NCI-H2196 treated with DMSO at 0.1 percent for 48 hours (cell line): ENCODE results near the gene SMCO2.

ENCODE experiments used
- DNase-seq: peaks from one replicate; lab custom pipeline; 2025; ENCODE audit not compliant: unreplicated experiment; lab: John Stamatoyannopoulos, UW

The SMCO2 gene

GRCh38 chr12:27451036-27451825 lies 4.7 kb downstream of the SMCO2 start:
- no peak for DNase-seq

- no peak for DNase-seq
These were observed 6.9 kb downstream of the SMCO2 start for GRCh38 chr12:27453421-27453820.

- no peak for DNase-seq
These were observed 9.1 kb downstream of the SMCO2 start for GRCh38 chr12:27455589-27455988.

GRCh38 chr12:27456618-27457017 lies 10.1 kb downstream of the SMCO2 start:
- no peak for DNase-seq

- no peak for DNase-seq
These were observed 14.0 kb downstream of the SMCO2 start for GRCh38 chr12:27460471-27460978.

DNA sequence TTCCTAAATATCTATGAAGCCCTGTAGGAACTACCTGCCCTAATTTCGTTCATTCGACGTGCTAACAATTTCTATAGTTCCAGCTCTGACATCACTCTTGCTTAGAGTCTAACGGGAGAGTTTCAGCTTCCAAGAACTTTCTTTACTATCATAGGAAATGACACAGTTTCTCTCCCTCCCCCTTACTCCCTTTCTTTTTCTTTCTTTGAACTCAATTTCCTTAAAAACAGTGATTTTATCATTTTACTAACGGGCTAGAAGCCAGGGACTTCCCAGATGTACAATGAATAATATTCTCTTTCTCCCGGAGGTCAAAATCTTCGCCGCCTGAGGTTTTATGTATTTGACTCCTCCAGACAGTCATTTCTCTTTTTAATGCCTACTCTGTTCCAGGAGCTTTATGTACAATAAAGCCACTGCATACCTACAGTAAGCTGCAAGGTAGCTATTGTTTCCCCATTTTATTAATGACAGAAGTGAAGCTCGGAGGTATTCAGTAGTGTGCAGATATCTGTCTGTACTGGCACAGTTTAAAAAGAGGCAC lies 15.7 kb downstream of the SMCO2 start:
- DNase-seq: no peak

DNA sequence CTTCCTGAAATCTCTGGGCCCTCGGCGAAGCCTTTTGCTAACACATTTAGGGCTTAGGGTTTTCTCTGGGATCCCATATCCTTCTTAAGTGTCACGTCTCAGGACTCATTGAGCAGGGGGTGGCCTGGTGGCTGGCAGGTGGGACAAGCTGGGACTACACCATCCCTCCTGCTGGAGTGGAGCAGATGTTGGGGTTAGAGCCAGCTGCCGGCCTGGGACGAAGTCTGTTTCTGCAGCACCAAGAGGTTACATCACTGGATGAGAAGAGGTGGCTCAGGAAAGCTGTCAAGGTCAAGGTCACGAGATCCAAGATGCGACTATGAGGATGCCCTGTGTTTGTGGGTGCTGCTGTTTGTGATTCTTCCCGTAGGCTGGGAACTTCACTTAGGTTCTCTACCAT lies 16.3 kb downstream of the SMCO2 start:
- no peak for DNase-seq

DNA sequence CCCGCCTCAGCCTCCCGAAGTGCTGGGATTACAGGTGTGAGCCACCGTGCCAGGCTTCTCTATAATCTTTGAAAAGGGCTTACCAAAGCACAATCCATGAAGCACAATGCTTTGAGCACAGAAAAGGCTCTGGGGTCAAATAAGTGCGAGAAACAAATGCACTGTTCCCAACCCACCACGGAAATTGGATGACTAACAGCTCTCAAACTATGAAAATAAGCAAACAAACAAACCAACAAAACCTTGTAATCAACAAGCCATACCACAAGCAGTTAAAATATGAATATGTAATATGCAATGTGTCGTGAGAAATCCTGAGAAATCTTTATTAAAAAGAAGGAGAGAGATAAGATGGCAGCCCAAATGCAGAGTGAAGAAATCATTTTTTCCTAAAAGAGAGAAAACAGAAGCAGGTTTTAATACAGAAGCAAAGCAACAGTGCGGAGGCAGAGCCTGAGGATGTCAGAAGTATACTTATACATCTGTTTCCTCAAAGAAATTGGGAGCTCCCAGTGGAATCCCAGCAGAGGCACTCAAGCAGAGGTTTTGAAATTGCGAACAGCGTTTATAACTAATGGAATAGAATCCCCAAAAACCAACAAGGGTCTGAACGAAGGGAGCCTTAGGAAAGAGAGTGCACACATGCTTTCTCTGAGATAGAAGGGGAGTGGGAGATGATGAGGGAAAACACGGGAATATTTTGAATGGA lies 17.1 kb downstream of the SMCO2 start:
- no peak for DNase-seq

DNA sequence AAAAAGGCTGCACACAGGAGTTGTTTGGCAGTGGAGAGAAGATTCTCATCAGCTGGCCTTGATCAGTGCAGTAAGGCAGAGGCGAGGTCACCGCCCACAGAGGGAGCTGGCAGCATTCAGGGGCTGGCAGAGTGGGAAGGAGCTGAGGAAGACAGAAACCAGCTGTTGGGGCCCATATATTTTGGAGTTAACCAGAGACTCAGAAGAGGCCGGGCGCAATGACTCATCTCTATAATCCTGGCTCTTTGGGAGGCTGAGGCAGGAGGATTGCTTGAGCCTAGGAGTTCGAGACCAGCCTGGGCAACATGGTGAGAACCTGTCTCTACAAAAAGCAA lies 17.7 kb downstream of the SMCO2 start:
- DNase-seq: no peak

DNA sequence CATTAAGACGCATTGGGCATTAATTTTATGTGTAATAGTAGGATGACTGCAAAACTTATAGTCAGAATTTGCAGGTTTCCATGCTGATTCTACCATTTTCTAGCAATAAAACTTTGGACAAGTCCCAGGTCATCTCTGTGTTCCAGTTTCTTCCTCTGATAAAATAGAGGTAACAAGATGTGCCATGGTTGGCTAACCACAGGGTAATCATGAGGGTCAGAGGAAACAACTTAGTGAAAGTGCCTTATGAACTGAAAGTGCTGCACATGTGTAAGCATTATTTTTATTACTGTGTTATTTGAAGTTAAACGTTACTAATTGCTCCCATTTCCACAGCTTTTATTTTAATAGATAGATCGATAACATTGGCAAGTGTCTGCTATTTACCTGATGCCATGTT lies 21.1 kb downstream of the SMCO2 start:
- DNase-seq: no peak

- DNase-seq: no peak
These were observed 21.7 kb downstream of the SMCO2 start for GRCh38 chr12:27468241-27468640.

DNA sequence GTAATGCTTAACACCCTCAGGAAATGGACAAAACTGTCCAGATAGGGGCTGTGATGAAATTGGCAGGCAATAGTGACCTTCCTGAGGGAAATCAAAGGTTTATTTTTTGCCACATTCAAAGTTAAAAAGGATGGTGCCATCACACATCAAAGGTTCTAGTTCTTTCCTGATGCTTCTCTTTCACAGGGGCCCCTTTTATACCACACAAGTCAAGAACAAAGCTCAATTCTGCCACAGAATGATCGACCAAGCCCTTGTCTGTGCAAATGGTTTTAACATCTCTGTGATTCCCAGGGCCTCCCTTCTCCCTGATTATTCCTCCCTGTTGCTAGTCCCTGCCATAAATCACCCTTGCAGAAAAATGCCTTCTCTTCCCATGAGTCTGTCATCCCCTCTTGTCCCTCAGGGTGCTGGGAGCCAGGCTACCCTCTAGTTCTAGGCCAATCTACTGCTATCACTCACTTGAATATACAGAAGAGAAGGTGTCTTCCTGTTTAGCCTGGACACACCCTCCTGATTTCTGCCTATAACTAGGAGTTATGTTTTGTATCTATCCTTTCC lies 22.7 kb downstream of the SMCO2 start:
- no peak for DNase-seq

- no peak for DNase-seq
These were observed 26.1 kb downstream of the SMCO2 start for GRCh38 chr12:27472604-27473003.

- DNase-seq: no peak
These were observed 27.8 kb downstream of the SMCO2 start for GRCh38 chr12:27474344-27474743.

DNA sequence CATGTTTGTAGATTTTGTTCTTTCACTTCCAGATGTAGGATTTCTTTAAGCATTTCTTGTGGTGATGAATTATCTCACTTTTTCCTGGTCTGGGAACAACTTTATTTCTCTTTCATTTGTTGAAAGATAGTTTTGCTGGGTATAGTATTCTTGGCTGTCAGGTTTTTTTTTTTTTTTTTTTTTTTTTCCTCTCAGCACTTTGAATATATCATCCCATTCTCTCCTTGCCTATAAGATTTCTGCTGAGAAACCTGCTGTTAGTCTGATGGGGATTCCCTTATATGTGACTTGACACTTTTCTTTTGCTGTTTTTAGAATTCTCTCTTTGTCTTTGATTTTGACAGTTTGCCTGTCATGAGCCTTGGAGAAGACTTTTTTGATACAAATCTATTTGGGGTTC lies 30.5 kb downstream of the SMCO2 start:
- no peak for DNase-seq

DNA sequence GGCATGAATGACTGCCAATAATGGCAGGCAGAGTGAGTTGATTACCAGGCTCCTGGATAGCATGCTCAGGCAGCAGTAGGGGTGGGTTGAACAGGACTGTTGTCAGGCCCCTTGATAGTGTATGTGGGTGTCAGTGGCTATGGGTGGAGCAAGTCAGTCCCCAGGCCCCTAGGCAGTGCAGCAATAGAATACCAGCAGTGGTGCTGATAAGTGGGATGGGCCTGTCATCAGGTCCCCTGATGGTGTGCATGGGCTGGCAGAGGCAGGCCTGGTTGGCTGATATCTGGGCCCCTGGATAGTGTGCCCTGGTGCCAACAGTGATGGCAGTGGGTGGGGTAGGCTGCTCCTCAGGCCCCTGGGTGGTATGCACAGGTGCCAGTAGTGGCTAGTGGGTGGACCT lies 32.4 kb downstream of the SMCO2 start:
- DNase-seq: no peak

DNA sequence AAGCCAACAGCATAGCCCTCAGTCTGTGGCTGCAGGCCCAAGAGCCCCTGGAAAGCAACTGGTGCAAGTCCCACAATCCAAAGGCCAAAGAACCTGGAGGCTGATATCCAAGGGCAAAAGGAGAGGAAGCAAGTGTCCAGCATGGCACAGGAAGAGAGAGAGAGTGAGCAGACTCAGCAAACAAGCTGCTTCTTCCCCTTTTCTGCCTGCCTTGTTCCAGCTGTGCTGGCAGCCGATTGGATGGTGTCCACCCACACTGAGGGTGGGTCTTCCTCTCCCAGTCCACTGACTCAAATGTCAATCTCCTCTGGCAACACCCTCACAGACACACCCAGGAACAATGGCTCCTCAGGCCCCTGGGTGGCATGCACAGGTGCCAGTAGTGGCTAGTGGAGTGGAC lies 33.5 kb downstream of the SMCO2 start:
- no peak for DNase-seq

DNA sequence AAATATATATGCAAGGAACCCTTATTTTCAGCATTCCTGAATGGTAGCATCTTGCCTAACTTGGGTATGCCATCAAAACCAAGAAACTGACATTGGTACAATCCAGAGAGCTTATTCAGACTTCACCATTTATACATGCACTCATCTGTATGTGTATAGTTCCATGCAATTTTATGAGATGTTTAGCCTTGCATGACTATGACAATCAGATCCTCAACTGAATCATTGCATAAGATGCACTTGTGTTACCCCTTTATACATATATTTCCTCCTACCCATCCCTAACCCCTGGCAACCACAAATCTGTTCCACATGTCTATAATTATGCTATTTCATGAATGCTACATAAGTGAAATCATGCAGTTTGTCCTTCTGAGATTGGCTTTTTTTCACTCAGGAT lies 40.4 kb downstream of the SMCO2 start:
- DNase-seq: no peak

DNA sequence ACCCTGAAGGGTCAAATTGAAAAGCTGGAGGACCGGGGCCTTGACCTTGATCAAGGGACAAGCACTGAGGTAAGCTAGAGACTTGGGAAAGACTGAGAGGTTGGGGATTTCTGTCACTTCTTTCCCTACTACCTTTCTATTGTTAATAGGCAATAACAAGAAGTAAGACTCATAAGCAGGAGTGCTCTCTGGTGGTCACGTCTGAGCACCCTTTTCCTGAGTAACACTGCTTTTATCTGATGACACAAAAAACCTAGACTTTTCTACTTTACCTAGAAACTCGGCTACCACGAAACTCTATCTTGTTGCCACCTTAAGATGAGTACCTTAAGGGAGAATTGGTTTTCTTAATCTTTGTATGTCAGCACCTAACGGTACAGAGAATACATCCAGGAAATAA lies 41.9 kb downstream of the SMCO2 start:
- DNase-seq: no peak

DNA sequence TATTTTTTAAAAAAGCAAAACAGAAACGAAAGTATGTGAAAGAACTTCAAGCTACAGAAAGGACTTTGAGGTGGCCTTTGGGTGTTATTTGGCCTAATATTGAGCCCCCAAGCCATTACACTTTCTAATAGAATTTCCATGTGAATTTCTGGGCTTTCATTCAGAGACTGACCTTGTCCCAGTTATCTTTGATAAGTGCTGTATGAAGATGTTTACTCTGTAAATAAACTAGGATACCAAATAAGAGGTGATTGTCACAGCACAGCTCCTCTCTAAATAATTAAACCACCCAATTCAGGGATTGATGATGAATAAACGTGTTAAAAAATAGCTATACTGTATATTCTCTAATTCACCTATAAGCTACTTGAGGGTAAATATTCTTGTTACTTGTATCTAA lies 44.7 kb downstream of the SMCO2 start:
- DNase-seq: no peak

- no peak for DNase-seq
These were observed 46.9 kb downstream of the SMCO2 start for GRCh38 chr12:27493260-27493940.
